ENCODE results near the gene TRAF7. TPM values are rescaled to one million over a fixed set of nuclear protein-coding genes. Genes with fewer than 3 reads are reported as not detected.

TRAF7 gene
- total RNA-seq, 1 donor from 2014 or later = 190 TPM

- H3K4me1 Mint-ChIP-seq (ENCODE audit: unreplicated experiment) = peaks cover 10% of the 10 kb centered on the region
- no peak for TF ChIP-seq CTCF (IDR thresholded peaks at IDR 0.05; ENCODE audit: unreplicated experiment)
- peaks cover 13% of the 10 kb centered on the region for H3K36me3 Mint-ChIP-seq (ENCODE audit: low read depth, unreplicated experiment)
- peak overlapping the region; percentile 84 for H3K4me3 Mint-ChIP-seq (ENCODE audit: unreplicated experiment)
- DNase-seq (ENCODE audit: low spot score) = no peak
- no peaks in the 10 kb centered on the region for H3K9me3 Mint-ChIP-seq (ENCODE audit: unreplicated experiment)
- peak overlapping the region; percentile 10 for H3K27ac Mint-ChIP-seq (ENCODE audit: unreplicated experiment)
- H3K27me3 Mint-ChIP-seq (ENCODE audit: unreplicated experiment) = peaks cover 15% of the 10 kb centered on the region
Observed at GRCh38 chr16:2204416-2205103, 49.0 kb downstream of the TRAF7 start.

- peak within 1 kb of the TSS; percentile 85 for H3K4me3 Mint-ChIP-seq (ENCODE audit: unreplicated experiment)
Observed at GRCh38 chr16:2205104-2205966, 49.8 kb downstream of the TRAF7 start, which contains the start of gene MLST8. TSS of gene MLST8 (plus strand) at chr16:2205454. CDS start at chr16:2206086, 632 bp downstream.

DNA sequence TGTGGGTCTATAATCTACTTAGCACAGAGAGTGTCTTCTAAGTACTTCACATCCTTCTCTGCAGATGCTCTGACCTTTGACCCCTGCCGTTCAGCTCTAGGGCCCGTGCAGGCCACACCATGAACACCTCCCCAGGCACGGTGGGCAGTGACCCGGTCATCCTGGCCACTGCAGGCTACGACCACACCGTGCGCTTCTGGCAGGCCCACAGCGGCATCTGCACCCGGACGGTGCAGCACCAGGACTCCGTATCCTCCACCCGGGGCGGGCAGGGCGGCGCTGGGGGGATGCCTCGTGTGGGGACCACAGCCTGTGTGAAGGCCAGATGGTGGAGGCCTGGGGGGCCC, 50.4 kb downstream of the TRAF7 start:
- no peaks in the 10 kb centered on the region for H3K9me3 Mint-ChIP-seq (ENCODE audit: unreplicated experiment)
- H3K4me1 Mint-ChIP-seq (ENCODE audit: unreplicated experiment) = peaks cover 10% of the 10 kb centered on the region
- no peak for TF ChIP-seq CTCF (IDR thresholded peaks at IDR 0.05; ENCODE audit: unreplicated experiment)
- peaks cover 8% of the 10 kb centered on the region for H3K36me3 Mint-ChIP-seq (ENCODE audit: low read depth, unreplicated experiment)
- DNase-seq (ENCODE audit: low spot score) = no peak
- peaks cover 14% of the 10 kb centered on the region for H3K27me3 Mint-ChIP-seq (ENCODE audit: unreplicated experiment)
- H3K27ac Mint-ChIP-seq (ENCODE audit: unreplicated experiment) = no peak overlapping the region
- peak overlapping the region; percentile 78 for H3K4me3 Mint-ChIP-seq (ENCODE audit: unreplicated experiment)

More at GRCh38 chr16:2205104-2205966, 49.8 kb downstream of the TRAF7 start, which contains the start of gene MLST8:
- Mint-ChIP-seq H3K27me3 (ENCODE audit: unreplicated experiment) (peaks cover 14% of the 10 kb centered on the region), H3K4me1 (ENCODE audit: unreplicated experiment) (peaks cover 10% of the 10 kb centered on the region), H3K27ac (ENCODE audit: unreplicated experiment) (peak within 1 kb of the TSS; percentile 67), H3K36me3 (ENCODE audit: low read depth, unreplicated experiment) (peaks cover 10% of the 10 kb centered on the region), H3K9me3 (ENCODE audit: unreplicated experiment) (no peaks in the 10 kb centered on the region)
- peak; percentile 82 for DNase-seq (ENCODE audit: low spot score)
- TF ChIP-seq CTCF (IDR thresholded peaks at IDR 0.05; ENCODE audit: unreplicated experiment) = no peak

- DNase-seq (ENCODE audit: low spot score) = no peak
- Mint-ChIP-seq H3K4me1 (ENCODE audit: unreplicated experiment) (peaks cover 10% of the 10 kb centered on the region), H3K27ac (ENCODE audit: unreplicated experiment) (peak overlapping the region; percentile 67), H3K9me3 (ENCODE audit: unreplicated experiment) (no peaks in the 10 kb centered on the region), H3K36me3 (ENCODE audit: low read depth, unreplicated experiment) (peaks cover 8% of the 10 kb centered on the region), H3K27me3 (ENCODE audit: unreplicated experiment) (peaks cover 14% of the 10 kb centered on the region), H3K4me3 (ENCODE audit: unreplicated experiment) (peak overlapping the region; percentile 85)
- TF ChIP-seq CTCF (IDR thresholded peaks at IDR 0.05; ENCODE audit: unreplicated experiment) = no peak
Observed at GRCh38 chr16:2206420-2206779, 50.8 kb downstream of the TRAF7 start.

Data from endothelial cell (in vitro differentiated cells).